Measurements from ENCODE around the gene SPRY2. TPM values are rescaled to one million over a fixed set of nuclear protein-coding genes. Genes with fewer than 3 reads are reported as not detected.
A peak's percentile ranks its signal among the peaks of the same experiment; 100 is the strongest.
"Not testable (repeated sequence)": the region's sequence is repeated elsewhere in the genome, so short reads cannot be mapped to it uniquely, and the experiment has no call there.

The SPRY2 gene
- total RNA-seq, 1 donor from 2014 or later, result 14.7 TPM

DNA sequence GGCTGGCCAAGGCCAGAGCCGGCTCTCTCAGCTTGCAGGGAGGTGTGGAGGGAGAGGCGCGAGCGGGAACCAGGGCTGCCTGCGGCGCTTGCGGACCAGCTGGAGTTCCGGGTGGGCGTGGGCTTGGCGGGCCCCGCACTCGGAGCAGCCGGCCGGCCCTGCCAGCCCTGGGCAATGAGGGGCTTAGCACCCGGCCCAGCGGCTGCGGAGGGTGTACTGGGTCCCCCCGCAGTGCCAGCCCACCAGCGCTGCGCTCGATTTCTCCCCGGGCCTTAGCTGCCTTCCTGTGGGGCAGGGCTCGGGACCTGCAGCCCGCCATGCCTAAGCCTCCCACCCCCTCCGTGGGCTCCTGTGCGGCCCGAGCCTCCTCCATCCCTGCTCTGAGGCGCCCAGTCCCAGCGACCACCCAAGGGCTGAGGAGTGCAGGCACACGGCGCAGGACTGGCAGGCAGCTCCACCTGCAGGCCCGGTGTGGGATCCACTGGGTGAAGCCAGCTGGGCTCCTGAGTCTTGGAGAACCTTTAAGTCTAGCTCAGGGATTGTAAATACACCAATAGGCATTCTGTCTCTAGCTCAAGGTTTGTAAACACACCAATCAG is 14.7 kb upstream of the SPRY2 start:
- DNase-seq (ENCODE audit: low read depth in 2 of 2), result not testable (repeated sequence)

DNA sequence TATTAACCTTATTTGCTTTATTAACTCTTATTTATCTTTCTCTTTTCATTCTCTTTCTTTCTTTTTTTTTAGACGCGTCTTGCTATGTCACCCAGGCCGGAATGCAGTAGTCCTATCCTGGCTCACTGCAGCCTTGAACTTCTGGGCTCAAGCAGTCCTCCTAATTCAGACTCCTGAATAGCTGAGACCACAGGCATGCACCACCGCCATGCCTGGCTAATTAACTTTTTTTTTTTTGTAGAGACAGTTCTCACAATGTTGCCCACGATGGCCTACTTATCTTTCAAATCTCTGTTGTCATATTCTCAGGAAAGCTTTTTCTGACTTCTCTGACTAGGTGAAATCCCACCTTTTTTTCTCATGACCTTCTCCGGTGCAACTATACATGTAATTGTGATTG is 7.8 kb upstream of the SPRY2 start:
- no peak for DNase-seq (ENCODE audit: low read depth in 2 of 2)

DNA sequence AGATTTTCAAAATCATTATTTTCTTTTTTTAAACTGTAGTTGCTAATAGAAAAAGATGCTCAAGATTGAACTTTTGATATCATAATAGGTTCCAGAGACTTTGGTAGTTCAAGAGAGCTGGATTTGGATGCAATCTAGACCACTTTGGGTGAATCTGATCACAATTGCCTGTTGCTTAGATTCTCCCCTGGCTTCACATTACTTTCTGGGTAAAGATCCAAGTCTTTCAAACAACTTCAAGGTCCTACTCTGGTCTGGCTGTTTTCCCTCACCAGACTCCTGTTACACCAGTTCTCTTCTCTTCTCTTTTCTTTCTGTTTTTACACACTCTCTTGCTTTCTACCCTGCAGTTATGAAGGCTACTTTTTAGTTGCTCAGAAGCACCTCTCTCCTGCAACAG is 7.4 kb upstream of the SPRY2 start:
- DNase-seq (ENCODE audit: low read depth in 2 of 2), result no peak

DNA sequence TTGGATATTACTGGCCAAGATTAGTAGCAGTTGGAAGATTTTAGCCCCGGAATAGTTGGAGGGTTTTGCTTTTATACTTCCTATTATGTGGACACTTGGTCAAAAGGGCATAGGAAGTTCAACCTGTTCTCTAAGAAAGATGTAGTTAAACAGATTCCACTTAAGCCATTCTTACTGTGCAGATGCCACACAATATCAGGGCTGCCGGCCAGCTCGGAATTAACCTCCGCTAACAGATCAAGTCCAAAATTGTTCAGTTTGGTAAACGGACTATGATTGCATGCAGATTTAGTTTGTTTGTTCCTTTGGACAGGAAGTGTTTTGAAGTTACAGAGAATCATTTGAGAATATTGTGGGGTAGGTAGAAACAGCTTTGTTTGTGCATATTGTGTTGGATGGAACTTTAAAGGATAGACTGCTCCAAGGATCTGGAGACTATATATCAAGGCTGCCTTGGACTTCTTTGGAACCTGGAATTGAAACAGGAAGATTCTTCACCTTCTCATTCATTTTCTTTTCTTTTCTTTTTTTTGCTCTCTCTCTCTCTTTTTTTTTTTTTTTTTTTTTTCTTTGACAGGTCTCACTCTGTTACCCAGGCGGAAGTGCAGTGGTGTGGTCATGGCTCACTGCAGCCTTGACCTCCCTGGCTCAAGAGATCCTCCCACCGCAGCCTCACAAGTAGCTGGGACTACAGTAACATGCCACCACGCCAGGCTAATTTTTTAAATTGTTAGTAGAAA is 5.0 kb upstream of the SPRY2 start:
- peak in 1 of 2 donors; percentile 68 for DNase-seq (ENCODE audit: low read depth in 2 of 2)

DNA sequence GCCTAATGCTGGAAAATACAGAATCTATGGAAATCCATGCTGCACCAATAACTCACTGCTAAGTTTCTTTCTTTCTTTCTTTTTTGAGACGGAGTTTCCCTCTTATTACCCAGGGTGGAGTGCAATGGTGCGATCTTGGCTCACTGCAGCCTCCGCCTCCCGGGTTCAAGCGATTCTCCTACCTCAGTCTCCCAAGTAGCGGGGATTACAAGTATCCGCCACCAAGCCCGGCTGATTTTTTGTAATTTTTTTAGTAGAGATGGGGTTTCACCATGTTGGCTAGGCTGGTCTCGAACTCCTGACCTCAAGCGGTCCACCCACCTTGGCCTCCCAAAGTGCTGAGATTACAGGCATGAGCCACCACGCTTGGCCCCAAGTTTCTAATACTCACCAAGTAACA is 3.1 kb upstream of the SPRY2 start:
- DNase-seq (ENCODE audit: low read depth in 2 of 2), result not testable (repeated sequence)

DNA sequence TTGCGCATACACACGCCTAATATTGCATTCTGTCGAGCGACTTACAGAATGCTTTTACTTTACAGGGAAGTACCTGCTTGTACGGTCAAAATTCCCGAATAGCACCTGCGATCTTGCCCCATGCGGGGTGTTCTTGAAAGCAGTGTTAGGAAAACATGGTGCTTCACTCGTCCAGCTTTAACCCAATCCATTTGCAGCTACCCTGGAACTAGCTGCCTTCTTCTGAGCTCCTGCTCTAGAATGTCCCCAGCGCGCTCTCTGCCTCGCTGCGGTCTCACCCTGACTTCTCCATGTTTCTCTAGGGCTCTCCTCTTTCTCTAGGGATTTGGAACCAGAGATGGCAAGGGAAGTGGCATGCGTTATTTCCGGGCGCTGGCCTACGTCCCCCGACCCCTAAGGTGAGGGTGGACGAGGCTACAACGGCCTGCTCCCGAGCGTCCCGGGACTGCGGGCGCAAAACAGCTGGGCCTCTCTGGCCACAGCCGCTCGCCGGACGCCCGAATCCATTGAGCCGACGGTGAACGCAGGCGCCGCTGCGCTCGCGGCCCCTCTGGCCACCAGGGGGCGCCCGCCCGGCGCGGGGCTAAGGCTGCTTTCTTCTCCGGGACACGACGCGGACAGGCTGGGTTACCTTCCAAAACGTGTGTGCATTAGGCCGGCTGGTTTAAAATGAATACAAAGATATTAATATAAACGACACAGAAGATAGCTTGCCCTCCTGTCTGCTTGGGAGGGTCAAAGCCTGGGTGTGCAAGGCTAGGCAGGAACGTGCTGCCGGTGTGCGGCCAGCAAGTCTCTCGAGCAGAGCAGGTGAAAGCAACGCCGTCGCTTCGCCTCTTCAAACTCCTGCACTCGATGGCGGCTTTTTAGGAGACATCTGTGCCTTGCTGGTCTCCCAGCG is 1.8 kb upstream of the SPRY2 start:
- peak; percentile 79 to 87 for DNase-seq (ENCODE audit: low read depth in 2 of 2)

DNA sequence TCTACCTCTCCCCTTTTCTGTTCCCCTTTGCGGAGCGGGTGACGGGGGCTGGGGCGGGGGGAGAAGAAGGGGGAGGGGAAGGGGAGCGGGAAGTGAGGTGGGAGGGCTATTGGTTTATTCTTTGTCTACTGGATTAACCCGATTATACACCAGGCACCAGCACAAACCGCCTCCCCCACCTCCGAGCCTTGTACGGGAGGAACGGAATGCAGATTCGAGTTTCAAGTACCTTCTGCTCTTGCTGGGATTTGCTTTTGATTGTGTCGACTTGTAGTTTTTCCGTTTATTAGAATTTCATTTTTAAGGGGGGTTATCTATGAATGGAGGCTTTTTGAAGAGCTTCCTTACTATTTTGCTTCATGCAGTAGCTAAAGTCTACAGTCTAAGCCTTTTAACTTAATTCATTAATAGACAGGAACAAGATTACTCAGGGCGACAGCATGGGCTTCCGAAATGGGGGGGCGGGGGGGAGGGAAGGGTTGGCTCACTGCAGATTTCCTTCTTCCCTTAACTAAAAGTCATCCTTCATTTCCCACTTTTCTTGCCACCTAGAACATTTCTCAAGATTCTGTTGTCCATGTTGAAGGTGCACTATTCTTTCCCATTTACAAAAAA is 937 bp upstream of the SPRY2 start:
- peak; percentile 49 to 59 for DNase-seq (ENCODE audit: low read depth in 2 of 2)

DNA sequence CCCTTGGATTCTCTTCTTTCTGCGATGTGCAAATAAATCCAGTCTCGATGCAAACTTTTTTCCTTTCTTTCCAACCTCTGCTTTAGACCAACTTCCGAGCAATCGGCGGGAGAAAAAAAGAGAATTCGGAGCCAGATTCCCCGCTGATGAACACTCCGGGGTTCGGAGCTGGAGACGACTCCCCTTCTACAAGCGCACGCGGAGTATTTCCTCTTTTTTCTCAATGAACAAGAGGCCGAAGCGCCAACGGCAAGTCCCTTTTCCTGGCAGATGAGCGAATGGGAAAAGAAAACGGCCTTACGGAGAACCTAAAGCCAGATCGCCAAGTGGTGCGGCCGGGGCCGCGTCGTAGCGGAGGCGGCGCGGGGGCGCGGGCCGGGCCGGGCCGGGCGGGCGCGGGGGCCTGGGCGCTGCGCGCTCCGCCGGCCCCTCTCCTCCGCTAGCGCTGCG is 250 bp downstream of the SPRY2 start:
- DNase-seq (ENCODE audit: low read depth in 2 of 2), result peak in 1 of 2 donors; percentile 84

DNA sequence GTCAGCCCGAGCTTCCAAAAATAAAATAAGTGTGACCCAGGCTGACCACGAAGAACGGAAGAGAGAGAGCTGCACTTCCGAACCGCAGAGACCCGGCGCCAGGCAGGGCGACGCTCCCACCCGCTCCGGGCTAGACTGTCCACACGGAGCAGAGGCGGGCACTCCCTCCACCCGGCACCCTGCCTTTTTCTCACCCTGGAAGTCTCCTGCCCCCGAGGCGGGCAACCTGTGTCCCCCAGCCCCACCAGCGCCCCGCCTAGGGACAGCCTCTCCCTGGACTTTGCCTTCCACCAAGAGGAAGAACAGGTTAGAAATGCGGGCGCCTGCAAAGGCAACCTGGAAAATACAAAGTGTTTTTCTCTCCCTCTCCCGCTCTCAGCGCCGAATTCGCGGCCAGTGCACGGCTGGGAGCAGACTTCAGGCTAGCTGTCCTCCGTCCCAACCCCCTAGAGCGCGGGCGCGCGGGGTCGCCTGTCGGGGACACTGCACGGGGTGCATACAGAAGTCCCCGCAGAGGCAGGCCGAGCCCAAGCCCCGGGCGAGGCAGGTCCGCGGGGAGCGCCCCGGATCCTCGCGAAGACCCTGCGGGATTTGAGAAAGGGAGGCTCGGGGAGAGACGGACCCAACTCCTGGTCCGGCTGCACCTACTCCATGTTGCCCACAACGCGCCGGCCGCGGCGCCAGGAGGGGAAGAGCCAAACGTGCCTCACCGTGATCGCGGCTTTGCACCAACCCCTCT is 845 bp downstream of the SPRY2 start:
- peak; percentile 63 to 72 for DNase-seq (ENCODE audit: low read depth in 2 of 2)

DNA sequence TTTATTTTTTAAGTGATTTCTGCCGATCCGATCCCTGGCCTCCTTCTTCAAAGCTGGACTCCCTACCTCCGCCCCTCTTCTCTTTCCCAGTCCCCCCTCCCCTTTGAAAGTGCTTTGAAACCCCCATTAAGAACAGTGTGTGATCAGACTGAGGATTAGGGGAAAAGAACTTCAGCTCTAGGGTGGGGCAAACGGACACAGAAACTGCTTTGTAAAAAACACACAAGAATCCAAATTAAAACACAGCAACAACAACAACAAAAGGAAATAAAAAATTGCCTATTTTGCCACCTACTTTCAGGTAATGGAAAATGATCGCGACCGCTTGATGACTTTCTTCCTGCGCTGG is 1.4 kb downstream of the SPRY2 start:
- DNase-seq (ENCODE audit: low read depth in 2 of 2), result peak in 1 of 2 donors; percentile 51

DNA sequence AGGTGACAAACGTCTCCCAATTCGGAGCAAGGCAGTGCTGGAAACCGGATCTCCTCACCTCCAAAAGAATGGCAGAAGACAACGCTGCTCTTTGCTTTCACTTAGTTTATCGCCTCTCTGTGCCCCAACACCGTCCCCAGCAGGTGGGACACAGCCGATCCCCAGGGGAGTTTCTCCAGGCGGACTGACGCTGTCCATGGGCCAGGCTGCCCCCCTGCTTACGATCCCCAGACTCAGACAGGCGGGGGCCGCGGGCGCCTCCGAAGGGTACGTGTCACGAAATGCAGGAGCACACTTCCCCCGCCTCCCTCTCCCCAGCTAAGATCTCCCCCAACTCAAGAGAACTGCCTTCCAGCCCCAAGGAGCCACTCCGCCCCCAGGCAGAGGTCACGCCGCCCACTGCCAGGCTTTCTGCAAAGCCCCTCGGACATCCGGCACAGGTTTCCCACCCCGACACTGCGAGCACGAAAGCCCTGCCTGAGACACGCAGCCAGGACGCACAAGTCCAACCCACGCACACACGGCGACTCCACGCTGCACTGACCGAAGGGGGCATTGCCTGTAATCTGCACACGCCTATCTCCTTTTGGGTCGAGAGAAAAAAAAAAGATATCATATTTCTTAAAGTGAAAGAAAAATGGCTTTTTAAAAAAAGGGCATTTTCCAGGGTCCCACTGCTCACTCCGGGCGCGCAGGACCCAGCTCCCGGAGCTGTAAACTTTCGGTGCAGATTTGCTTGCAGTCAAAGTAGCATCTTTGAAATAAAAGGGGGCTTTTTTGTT is 2.0 kb downstream of the SPRY2 start:
- peak; percentile 77 to 86 for DNase-seq (ENCODE audit: low read depth in 2 of 2)

DNA sequence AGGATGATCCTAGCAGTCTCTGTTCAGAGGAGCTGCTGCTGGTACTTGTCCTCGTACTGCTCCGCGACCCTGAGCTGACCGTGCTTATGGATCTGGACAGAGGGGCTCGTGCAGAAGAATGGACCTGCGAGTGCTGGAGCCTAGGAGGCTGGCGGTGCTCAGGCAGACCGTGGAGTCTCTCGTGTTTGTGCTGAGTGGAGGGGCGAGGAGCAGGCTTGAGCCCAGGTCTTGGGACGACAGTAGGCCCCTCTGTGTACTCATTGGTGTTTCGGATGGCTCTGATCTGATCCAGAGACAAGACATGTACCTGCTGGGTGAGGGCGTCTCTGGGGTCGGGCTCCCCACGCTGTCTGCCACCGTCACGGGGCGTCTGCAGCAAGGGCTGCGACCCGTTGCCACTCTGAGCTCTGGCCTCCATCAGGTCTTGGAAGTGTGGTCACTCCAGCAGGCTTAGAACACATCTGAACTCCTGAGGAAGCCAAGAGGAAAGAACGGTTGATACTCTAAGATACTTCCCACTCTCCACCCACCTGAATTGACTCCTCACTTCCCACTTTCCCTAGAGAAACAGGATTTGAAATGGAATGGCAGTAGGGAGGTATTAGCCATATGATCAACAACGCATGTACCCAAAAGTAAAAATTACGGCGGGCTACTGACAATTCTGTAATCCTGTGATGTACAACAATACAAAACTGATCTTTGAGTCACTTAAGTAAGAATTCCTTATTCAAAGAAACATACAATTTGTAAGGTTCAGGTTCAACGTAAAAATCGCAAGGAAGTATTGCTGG is 3.4 kb downstream of the SPRY2 start:
- DNase-seq (ENCODE audit: low read depth in 2 of 2), result peak in 1 of 2 donors; percentile 17

DNA sequence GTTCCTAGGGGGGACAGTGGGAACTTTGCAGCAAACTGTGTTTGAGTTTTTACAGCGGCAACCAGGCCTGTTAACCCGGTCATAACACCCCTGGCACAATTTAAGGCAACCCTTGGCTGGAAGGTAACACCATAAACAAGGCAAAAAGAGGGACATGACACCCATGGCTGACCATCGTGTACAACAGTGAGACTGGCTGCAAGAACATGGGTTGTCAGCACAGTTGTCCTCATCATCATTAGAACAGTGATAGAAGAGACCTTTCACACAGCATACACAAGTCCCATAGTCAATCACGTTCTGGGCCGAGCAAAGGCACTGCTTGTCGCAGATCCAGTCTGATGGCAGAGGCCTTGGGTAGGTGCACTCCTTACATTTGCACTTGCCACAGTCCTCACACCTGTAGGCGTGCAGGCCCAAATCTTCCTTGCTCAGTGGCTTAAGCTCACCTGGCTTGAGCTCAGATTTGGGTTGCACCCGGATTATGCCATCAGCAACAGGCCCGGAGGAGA is 4.1 kb downstream of the SPRY2 start:
- no peak for DNase-seq (ENCODE audit: low read depth in 2 of 2)

DNA sequence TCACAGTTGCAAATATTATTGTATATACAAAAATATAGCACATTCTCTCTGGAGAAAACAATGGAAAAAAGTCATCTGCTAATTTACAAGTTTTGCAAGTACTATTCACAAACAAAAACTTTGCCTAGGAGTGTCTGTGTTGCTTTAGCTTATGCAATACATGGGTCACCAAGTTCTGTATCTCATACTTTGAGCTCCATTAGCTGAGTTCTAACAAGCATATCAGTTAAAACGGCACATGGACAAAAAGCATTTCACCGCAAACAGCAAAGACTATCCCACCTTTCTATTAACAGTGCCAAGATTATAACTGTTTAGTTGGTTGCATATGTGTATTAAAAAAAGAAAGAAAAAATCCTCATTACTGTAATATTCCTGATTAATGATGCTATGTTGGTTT is 4.6 kb downstream of the SPRY2 start:
- DNase-seq (ENCODE audit: low read depth in 2 of 2), result no peak

DNA sequence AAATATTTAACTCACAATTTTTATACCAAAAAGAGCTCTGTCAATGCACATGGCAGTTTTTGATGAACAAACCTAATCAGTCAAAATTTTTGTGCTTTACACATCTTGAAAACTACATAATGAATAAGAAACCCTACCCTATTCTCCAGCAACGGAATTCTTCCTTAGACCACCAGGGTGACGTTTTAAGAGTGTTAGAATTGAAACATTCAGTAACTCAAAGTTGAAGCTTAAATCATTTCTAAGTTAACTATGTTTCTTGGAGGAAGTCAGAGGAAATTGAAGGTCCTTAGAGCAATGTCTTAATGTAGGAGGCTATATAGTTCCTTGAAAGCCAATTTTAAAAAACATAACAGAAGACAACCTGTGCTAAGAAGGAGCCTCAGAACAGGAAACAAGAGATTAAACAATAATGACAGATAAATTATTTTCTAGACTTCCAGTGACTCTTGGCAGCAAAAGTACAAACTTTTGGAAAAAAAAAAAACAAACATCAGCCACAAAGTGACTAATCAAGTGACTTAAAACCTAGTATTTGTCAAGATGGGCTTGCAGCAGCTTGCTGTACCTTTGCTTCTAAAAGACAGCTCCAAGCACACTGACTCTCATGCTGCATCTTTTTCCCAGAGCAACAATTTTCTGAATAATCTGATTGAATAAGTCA is 6.2 kb downstream of the SPRY2 start:
- peak; percentile 3 to 56 for DNase-seq (ENCODE audit: low read depth in 2 of 2)

DNA sequence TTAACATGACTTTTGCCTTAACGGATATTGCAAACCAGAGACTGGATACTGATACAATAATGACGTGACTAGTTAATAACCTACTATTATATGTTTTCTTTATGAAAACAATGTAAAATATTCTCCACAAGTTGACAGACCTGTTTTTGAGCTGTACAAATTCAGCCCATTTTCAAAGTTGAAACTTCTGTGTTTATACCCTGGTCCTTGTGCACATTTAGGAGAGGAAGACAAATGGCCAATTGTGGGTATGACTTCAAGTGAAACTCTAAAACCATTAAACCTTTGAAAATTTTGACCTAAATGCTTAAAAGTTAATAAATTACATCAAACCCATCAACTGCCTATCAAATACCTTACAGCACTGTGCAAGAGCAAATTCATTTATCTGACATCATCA is 8.9 kb downstream of the SPRY2 start:
- no peak for DNase-seq (ENCODE audit: low read depth in 2 of 2)

DNA sequence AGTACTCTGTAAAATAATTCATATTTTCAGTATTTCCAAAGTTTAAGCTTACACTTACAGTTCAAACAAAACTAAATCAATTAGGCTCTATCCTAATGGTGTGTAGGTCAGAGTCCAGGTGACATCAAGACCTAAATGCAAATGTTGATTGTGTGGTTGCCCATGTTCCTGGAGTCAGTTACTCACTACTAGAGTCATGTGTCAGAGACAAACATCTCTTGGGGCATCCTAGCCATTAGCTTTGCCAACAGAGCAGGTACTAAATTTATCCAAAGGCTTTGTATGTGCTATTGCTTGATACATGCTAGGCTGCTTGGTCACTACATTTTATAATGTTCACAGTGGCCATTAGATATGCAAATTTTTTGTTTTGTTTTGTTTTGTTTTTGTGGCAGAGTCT is 11.7 kb downstream of the SPRY2 start:
- DNase-seq (ENCODE audit: low read depth in 2 of 2), result no peak

DNA sequence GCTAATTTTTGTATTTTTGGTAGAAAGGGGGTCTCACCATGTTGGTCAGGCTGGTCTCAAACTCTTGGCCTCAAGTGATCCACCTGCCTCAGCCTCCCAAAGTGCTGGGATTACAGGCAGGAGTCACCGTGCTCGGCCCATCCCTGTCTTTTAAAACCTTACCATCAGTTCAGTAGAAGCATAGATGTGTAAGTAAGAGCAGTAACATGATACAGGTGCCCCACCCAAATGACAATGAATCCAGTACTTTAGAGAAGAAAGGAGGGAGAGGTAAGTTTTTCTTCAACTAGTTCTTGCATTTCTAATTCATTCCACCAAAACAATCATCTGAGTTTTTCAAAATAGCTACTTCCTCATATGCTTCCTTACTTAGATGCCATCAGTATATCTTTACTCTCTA is 21.9 kb downstream of the SPRY2 start:
- no peak for DNase-seq (ENCODE audit: low read depth in 2 of 2)
